Measurements from ENCODE around the gene SCRG1. TPM values are rescaled to one million over a fixed set of nuclear protein-coding genes. Genes with fewer than 3 reads are reported as not detected.

The SCRG1 gene
- total RNA-seq, 4 donors from 2014 or later: 1.3 to 4.1 (median 1.8) TPM; not detected in 1

DNA sequence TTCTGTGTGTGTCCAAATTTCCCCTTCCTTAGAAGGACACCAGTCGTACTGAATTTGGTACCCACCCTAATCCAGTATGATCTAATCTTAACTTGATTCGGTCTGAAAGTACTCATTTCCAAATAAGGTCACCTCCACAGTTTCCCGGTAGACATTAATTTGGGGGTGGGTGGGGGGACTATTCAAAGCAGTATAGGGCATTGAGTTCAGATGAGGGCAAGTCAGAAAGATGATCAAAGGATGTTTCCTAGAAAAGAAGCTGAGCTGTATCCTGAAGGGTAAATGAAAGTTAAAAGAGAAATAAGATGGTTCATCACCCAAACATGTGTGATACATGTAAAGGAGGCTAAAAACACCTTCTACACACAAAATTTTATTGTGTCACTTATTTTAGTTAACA, 42.0 kb upstream of the SCRG1 start:
- TF ChIP-seq, protein P1, sequence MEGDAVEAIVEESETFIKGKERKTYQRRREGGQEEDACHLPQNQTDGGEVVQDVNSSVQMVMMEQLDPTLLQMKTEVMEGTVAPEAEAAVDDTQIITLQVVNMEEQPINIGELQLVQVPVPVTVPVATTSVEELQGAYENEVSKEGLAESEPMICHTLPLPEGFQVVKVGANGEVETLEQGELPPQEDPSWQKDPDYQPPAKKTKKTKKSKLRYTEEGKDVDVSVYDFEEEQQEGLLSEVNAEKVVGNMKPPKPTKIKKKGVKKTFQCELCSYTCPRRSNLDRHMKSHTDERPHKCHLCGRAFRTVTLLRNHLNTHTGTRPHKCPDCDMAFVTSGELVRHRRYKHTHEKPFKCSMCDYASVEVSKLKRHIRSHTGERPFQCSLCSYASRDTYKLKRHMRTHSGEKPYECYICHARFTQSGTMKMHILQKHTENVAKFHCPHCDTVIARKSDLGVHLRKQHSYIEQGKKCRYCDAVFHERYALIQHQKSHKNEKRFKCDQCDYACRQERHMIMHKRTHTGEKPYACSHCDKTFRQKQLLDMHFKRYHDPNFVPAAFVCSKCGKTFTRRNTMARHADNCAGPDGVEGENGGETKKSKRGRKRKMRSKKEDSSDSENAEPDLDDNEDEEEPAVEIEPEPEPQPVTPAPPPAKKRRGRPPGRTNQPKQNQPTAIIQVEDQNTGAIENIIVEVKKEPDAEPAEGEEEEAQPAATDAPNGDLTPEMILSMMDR (IDR thresholded peaks at IDR 0.05): no peak
- TF ChIP-seq POLR2A (IDR thresholded peaks at IDR 0.05): no peak
- no peaks in the 10 kb centered on the region for H3K36me3 ChIP-seq
- H3K27ac ChIP-seq: no peak overlapping the region
- H3K9me3 ChIP-seq: no peaks in the 10 kb centered on the region
- no peaks in the 10 kb centered on the region for H3K4me1 ChIP-seq
- no peaks in the 10 kb centered on the region for H3K27me3 ChIP-seq
- no peak for DNase-seq
- no peak overlapping the region for H3K4me3 ChIP-seq
- intact Hi-C loops (cut with DNase I; ENCODE audit: low total_unique reads): no loop called here

DNA sequence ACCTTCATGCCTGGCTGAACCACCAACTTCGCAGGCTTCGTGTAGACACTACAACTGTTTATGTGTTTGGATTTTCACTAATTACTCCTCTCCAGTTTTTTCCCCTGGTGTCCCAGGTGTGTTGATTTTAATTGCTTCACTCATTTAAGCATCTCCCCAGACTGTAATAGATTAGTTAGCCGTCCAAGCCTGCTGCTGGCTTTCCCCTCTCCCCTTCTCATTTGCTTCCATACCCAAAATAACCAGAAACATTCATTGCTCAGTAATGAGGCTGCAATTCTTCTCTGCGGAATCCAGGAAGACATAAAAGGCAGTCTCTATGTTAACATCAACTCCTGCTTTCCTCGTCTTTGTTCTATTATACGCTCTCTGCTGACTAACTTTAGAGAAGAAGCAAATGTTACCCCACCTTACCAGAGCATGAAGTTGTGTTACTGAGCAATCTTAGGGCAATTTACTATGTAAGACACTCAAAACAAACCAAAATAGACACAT, 37.9 kb upstream of the SCRG1 start:
- intact Hi-C loops (cut with DNase I; ENCODE audit: low total_unique reads): no loop called here
- Histone ChIP-seq H3K27ac (peak overlapping the region in 1 of 2 donors; percentile 43), H3K4me3 (no peak overlapping the region), H3K9me3 (no peaks in the 10 kb centered on the region), H3K27me3 (no peaks in the 10 kb centered on the region), H3K36me3 (no peaks in the 10 kb centered on the region), H3K4me1 (no peaks in the 10 kb centered on the region)
- TF ChIP-seq POLR2A (IDR thresholded peaks at IDR 0.05): no peak
- DNase-seq: no peak

DNA sequence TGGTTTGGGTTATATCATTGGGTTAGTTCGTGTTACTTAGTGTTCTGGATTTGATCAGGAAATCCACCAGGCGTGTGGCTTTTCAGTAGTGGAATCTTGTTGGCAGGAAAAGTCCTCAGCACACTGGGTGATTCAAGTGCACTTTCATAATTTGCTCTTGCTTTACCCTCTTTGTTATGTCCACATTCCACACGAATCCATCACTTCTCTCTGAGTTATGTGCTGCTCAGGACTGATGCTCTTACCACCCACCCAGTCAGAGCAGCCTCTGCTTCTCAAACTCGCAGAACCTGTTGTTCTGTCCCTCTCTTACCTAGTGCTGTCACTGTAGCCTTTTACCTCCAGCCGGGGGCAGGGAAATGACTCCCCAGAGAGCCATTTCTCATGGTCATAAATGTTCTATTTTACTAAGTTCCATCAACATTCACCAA, 37.2 kb upstream of the SCRG1 start:
- intact Hi-C loops (cut with DNase I; ENCODE audit: low total_unique reads): no loop called here

DNA sequence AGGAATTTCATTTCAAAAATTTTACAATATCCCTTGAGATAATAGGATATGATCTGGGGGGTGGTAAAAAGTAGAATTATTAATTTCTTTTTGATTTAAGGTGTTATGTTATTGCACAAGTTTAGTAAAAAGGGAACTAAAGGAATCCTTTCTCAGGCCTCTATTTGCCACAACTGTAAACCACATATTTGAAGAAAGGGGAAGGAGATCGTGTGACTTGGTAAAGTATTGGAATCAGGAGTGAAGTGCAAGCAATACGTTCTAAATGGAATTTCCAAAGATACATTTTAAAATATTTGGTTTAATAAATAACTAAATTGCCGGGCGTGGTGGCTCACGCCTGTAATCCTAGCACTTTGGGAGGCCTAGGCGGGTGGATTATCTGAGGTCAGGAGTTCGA, 35.3 kb upstream of the SCRG1 start:
- intact Hi-C loops (cut with DNase I; ENCODE audit: low total_unique reads): no loop called here
- no peaks in the 10 kb centered on the region for H3K9me3 ChIP-seq

More for the DNA sequence above, 37.2 kb upstream of the SCRG1 start:
- Histone ChIP-seq H3K27me3 (no peaks in the 10 kb centered on the region), H3K9me3 (no peaks in the 10 kb centered on the region), H3K4me3 (no peak overlapping the region), H3K4me1 (no peaks in the 10 kb centered on the region), H3K36me3 (no peaks in the 10 kb centered on the region), H3K27ac (peak overlapping the region in 1 of 2 donors; percentile 43)
- no peak for DNase-seq
- TF ChIP-seq, protein P1 (IDR thresholded peaks at IDR 0.05): no peak
- TF ChIP-seq POLR2A (IDR thresholded peaks at IDR 0.05): no peak

DNA sequence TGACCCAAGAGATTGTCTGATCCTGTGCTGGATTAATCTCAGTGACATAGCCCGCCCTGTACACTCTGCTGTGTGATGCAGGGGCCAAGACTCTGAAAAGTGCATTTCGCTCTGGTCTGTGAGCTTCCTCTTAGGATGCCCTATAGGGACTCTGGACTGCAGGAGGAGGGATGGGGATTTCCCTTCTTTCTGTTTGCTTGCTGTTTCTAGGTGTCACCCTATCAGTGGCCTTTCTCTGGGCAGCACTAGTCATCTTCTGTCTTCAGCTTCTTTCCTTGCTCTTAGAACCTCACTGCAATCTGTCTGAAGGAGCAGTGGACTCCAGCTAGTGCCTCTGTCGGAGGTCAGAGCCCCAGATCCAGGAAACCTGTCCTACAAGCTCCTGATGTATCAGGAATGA, 34.5 kb upstream of the SCRG1 start:
- intact Hi-C loops (cut with DNase I; ENCODE audit: low total_unique reads): no loop called here
- H3K4me3 ChIP-seq: no peak overlapping the region
- no peaks in the 10 kb centered on the region for H3K9me3 ChIP-seq
- H3K27ac ChIP-seq: no peak overlapping the region
- no peaks in the 10 kb centered on the region for H3K36me3 ChIP-seq
- DNase-seq: no peak
- H3K4me1 ChIP-seq: no peaks in the 10 kb centered on the region
- no peaks in the 10 kb centered on the region for H3K27me3 ChIP-seq
- TF ChIP-seq, protein P1 (IDR thresholded peaks at IDR 0.05): no peak
- no peak for TF ChIP-seq POLR2A (IDR thresholded peaks at IDR 0.05)

More for the DNA sequence above, 35.3 kb upstream of the SCRG1 start:
- Histone ChIP-seq H3K27me3 (no peaks in the 10 kb centered on the region), H3K4me3 (no peak overlapping the region), H3K27ac (no peak overlapping the region), H3K36me3 (no peaks in the 10 kb centered on the region), H3K4me1 (no peaks in the 10 kb centered on the region)
- DNase-seq: no peak
- TF ChIP-seq, protein P1 (IDR thresholded peaks at IDR 0.05): no peak
- no peak for TF ChIP-seq POLR2A (IDR thresholded peaks at IDR 0.05)

DNA sequence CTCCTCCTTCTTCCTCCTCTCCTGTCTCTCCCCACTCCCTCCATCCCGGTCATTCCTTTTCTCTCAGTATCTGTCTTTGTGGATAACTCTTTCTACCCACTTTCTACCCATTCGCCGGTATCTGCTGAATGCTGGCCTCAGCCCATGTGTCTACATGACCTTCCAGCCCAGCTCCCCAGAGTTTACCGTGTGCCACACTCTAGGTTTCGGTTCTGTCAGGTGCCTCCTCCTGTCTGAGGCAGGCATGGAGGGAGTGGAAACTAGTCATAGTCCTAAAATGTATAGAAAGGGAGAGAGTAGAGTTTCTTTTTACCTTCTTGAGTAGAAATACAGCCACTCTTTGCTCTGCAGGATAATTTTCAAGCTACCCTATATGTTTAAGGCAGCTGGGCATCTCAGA, 33.5 kb upstream of the SCRG1 start:
- intact Hi-C loops (cut with DNase I; ENCODE audit: low total_unique reads): no loop called here
- no peaks in the 10 kb centered on the region for H3K27me3 ChIP-seq
- TF ChIP-seq, protein P1 (IDR thresholded peaks at IDR 0.05): no peak
- TF ChIP-seq POLR2A (IDR thresholded peaks at IDR 0.05): no peak
- DNase-seq: no peak
- H3K4me3 ChIP-seq: no peak overlapping the region
- H3K27ac ChIP-seq: no peak overlapping the region
- no peaks in the 10 kb centered on the region for H3K4me1 ChIP-seq
- H3K36me3 ChIP-seq: no peaks in the 10 kb centered on the region
- H3K9me3 ChIP-seq: no peaks in the 10 kb centered on the region

All from uterus (tissue), 4 donors.